Right cardiac atrium (tissue), 5 donors: ENCODE measurements around the gene SPATA13. TPM values are rescaled to one million over a fixed set of nuclear protein-coding genes. Genes with fewer than 3 reads are reported as not detected.

Experiments
- ATAC-seq, 2 donors: fragments of 200-7000 bp; cut with Tn5 transposase; one replicate each; pipeline versions ENCODE4 v1.8.0 to v1.9.1; 2020; ENCODE audit warnings: moderate library complexity in 2 of 2, mild to moderate bottlenecking in 1 of 2
- DNase-seq, 3 donors: peaks; one replicate each; pipeline ENCODE4 v3.0.0-alpha.2; 2020
- H3K27ac ChIP-seq: one replicate; pipeline ENCODE4 v1.5.1; 2013; ENCODE audit warnings: mild to moderate bottlenecking, low read length, control low read depth, moderate library complexity
- H3K27me3 ChIP-seq: one replicate; pipeline ENCODE4 v1.6.1; 2013; ENCODE audit not compliant: control insufficient read depth, insufficient read depth
- H3K4me1 ChIP-seq: one replicate; pipeline ENCODE4 v1.6.1; 2013; ENCODE audit warnings: low read length; ENCODE audit not compliant: control insufficient read depth, insufficient read depth
- H3K4me3 ChIP-seq: one replicate; pipeline ENCODE4 v1.5.1; 2013; ENCODE audit warnings: low read length, control low read depth
- H3K9me3 ChIP-seq: one replicate; pipeline ENCODE4 v1.6.1; 2013; ENCODE audit warnings: low read length; ENCODE audit not compliant: control insufficient read depth
- WGBS: extraction: QIAGEN DNeasy Blood & Tissue Kit; methylation state at CpG from one replicate; pipeline ENCODE4 v1.1.7; 2013; 5-methylcytosine and 5-hydroxymethylcytosine counted together
- intact Hi-C, 4 donors: fragments of 100-400 bp; cut with DNase I; formaldehyde crosslinking; loops; one replicate each; pipeline versions ENCODE4 v1.11.0 to v1.14.0; 2022 to 2023
- polyA plus RNA-seq: library from polyadenylated mRNA; stranded (reverse); fragments of 200-250 nt; gene quantifications from one replicate; pipeline ENCODE4 v1.2.3, GENCODE V29; 2013
- total RNA-seq, 4 donors: library from RNA; stranded (reverse); fragmentation: NEBNext Ultra II Directional; extraction: Animal tissue kit (Norgen Biotek cat#: 25700); gene quantifications; one replicate each; pipeline ENCODE4 v1.2.1, GENCODE V29; 2021
- donor health status: healthy with polysubstance abuse.
- donor health status: DM: no; HTN: yes; CAD: no.
- donor health status: DM: no; HTN: no; CAD: no.
- donor health status: DM: no; HTN: yes; CAD: no; lungs with severe emphysema.
- donor health status: DM: yes; HTN: yes; CAD: no.

SPATA13 gene
- total and polyA plus RNA-seq, 5 donors, result 8.7 to 10.6 (median 9.1) TPM

GRCh38 chr13:24141333-24141910 is 19.1 kb upstream of the SPATA13 start:
- no peak overlapping the region for H3K4me3 ChIP-seq
- H3K27me3 ChIP-seq, result no peaks in the 10 kb centered on the region
- no peak for DNase-seq
- no peaks in the 10 kb centered on the region for H3K4me1 ChIP-seq
- intact Hi-C loops, result no loop called here
- WGBS, result 83% methylated on average over 7 of the region's 7 CpGs
- no peaks in the 10 kb centered on the region for H3K9me3 ChIP-seq
- no peak for ATAC-seq
- no peak overlapping the region for H3K27ac ChIP-seq

GRCh38 chr13:24142453-24142852 is 18.1 kb upstream of the SPATA13 start:
- ATAC-seq, result no peak
- WGBS, result 76% methylated on average over 1 of the region's 1 CpG
- Histone ChIP-seq H3K4me1 (no peaks in the 10 kb centered on the region), H3K4me3 (no peak overlapping the region), H3K27me3 (no peaks in the 10 kb centered on the region), H3K9me3 (no peaks in the 10 kb centered on the region), H3K27ac (no peak overlapping the region)
- DNase-seq, result no peak
- intact Hi-C loops, result no loop called here

- H3K9me3 ChIP-seq, result no peaks in the 10 kb centered on the region
- no peaks in the 10 kb centered on the region for H3K27me3 ChIP-seq
- intact Hi-C loops, result no loop called here
- H3K27ac ChIP-seq, result no peak overlapping the region
- WGBS, result 62% methylated on average over 4 of the region's 4 CpGs
- no peaks in the 10 kb centered on the region for H3K4me1 ChIP-seq
- DNase-seq (no peak), ATAC-seq (peak in 1 of 2 donors; percentile 25)
- no peak overlapping the region for H3K4me3 ChIP-seq
These were observed 17.6 kb upstream of the SPATA13 start for GRCh38 chr13:24142886-24143285.

- H3K9me3 ChIP-seq, result no peaks in the 10 kb centered on the region
- WGBS, result 67% methylated on average over 2 of the region's 2 CpGs
- H3K4me3 ChIP-seq, result no peak overlapping the region
- no peak for DNase-seq
- H3K27me3 ChIP-seq, result no peaks in the 10 kb centered on the region
- no peaks in the 10 kb centered on the region for H3K4me1 ChIP-seq
- no peak overlapping the region for H3K27ac ChIP-seq
- no peak for ATAC-seq
- intact Hi-C loops, result no loop called here
These were observed 15.3 kb upstream of the SPATA13 start for GRCh38 chr13:24145240-24145639.

- no peak for ATAC-seq
- 70% methylated on average over 7 of the region's 7 CpGs for WGBS
- Histone ChIP-seq H3K27me3 (no peaks in the 10 kb centered on the region), H3K4me1 (no peaks in the 10 kb centered on the region), H3K27ac (no peak overlapping the region), H3K4me3 (no peak overlapping the region), H3K9me3 (no peaks in the 10 kb centered on the region)
- intact Hi-C loops, result no loop called here
- DNase-seq, result no peak
These were observed 14.8 kb upstream of the SPATA13 start for GRCh38 chr13:24145674-24146073.

- WGBS, result 88% methylated on average over 7 of the region's 7 CpGs
These were observed 13.5 kb upstream of the SPATA13 start for GRCh38 chr13:24146961-24147569.

GRCh38 chr13:24147570-24147963 is 13.0 kb upstream of the SPATA13 start:
- H3K4me1 ChIP-seq, result no peaks in the 10 kb centered on the region
- no peaks in the 10 kb centered on the region for H3K9me3 ChIP-seq
- no peak overlapping the region for H3K27ac ChIP-seq
- no peaks in the 10 kb centered on the region for H3K27me3 ChIP-seq
- intact Hi-C loops, result no loop called here
- ATAC-seq (no peak), DNase-seq (no peak)
- H3K4me3 ChIP-seq, result no peak overlapping the region
- WGBS, result 80% methylated on average over 6 of the region's 6 CpGs

More at GRCh38 chr13:24146961-24147569, 13.5 kb upstream of the SPATA13 start:
- DNase-seq (no peak), ATAC-seq (no peak)
- intact Hi-C loops, result no loop called here
- H3K27ac ChIP-seq, result no peak overlapping the region
- H3K9me3 ChIP-seq, result no peaks in the 10 kb centered on the region
- no peaks in the 10 kb centered on the region for H3K27me3 ChIP-seq
- no peak overlapping the region for H3K4me3 ChIP-seq
- H3K4me1 ChIP-seq, result no peaks in the 10 kb centered on the region

- 73% methylated on average over 6 of the region's 6 CpGs for WGBS
- Histone ChIP-seq H3K9me3 (no peaks in the 10 kb centered on the region), H3K27ac (no peak overlapping the region), H3K4me1 (no peaks in the 10 kb centered on the region), H3K4me3 (no peak overlapping the region), H3K27me3 (no peaks in the 10 kb centered on the region)
- DNase-seq (no peak), ATAC-seq (peak; percentile 48 to 51)
- intact Hi-C loops, result no loop called here
These were observed 11.9 kb upstream of the SPATA13 start for GRCh38 chr13:24148414-24149235.

- WGBS, result 90% methylated on average over 14 of the region's 14 CpGs
- no peak overlapping the region for H3K27ac ChIP-seq
- intact Hi-C loops, result no loop called here
These were observed 11.1 kb upstream of the SPATA13 start for GRCh38 chr13:24149246-24150032.

GRCh38 chr13:24150572-24150971 is 9.9 kb upstream of the SPATA13 start:
- Histone ChIP-seq H3K27ac (no peak overlapping the region), H3K4me3 (no peak overlapping the region), H3K9me3 (no peaks in the 10 kb centered on the region), H3K27me3 (no peaks in the 10 kb centered on the region), H3K4me1 (no peaks in the 10 kb centered on the region)
- intact Hi-C loops, result no loop called here
- DNase-seq (no peak), ATAC-seq (no peak)
- WGBS, result 93% methylated on average over 3 of the region's 3 CpGs

More at GRCh38 chr13:24149246-24150032, 11.1 kb upstream of the SPATA13 start:
- DNase-seq, result no peak
- no peaks in the 10 kb centered on the region for H3K9me3 ChIP-seq
- no peak for ATAC-seq
- no peak overlapping the region for H3K4me3 ChIP-seq
- no peaks in the 10 kb centered on the region for H3K27me3 ChIP-seq
- no peaks in the 10 kb centered on the region for H3K4me1 ChIP-seq

- ATAC-seq, result no peak
- 85% methylated on average over 2 of the region's 2 CpGs for WGBS
- intact Hi-C loops, result no loop called here
These were observed 8.7 kb upstream of the SPATA13 start for GRCh38 chr13:24151864-24152263.

More at GRCh38 chr13:24151864-24152263, 8.7 kb upstream of the SPATA13 start:
- DNase-seq, result no peak
- no peak overlapping the region for H3K27ac ChIP-seq
- no peaks in the 10 kb centered on the region for H3K4me1 ChIP-seq
- no peaks in the 10 kb centered on the region for H3K9me3 ChIP-seq
- no peaks in the 10 kb centered on the region for H3K27me3 ChIP-seq
- no peak overlapping the region for H3K4me3 ChIP-seq
